ENCODE results near the gene TBPL2.
"Not testable (repeated sequence)": the region's sequence is repeated elsewhere in the genome, so short reads cannot be mapped to it uniquely, and the experiment has no call there.

The TBPL2 gene

DNA sequence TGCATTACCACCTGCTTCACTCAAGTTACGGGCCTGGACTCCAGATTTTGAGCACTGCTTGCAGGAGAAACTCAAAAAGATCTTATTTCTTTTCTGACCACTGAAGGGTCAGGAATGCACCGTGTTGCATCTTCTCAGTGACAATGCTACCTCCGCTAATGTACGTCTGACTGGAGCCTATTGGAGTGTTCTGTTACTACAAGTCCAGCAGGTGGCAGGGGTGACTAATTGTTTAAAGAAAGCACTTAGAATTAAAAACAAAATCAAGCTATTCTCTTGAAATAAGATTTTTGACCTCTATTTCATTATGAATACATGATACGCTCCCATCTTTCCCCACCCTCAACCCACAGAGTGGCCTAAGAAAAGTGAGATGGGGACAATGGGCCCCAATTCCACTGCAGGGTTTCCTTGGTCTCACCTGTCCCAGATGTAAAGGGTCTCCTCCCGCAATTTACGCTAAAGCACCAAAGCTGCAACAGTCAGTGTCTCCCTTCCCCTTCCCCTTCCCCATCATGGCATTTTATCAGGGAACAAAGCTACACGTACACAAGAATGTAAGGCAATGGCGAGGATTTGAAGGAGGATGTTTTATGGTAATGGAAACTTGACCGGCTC is 2.2 kb downstream of the TBPL2 start:
- DNase-seq, result peak; percentile 8

GRCh38 chr14:55436931-55437330 is 3.5 kb downstream of the TBPL2 start:
- no peak for DNase-seq

- no peak for DNase-seq
Measured at GRCh38 chr14:55436519-55436918, 3.9 kb downstream of the TBPL2 start.

- DNase-seq, result no peak
Measured at GRCh38 chr14:55434805-55435174, 5.6 kb downstream of the TBPL2 start.

- no peak for DNase-seq
Measured at GRCh38 chr14:55433880-55434804, 6.3 kb downstream of the TBPL2 start.

GRCh38 chr14:55432628-55433027 is 7.8 kb downstream of the TBPL2 start:
- DNase-seq, result no peak

GRCh38 chr14:55430024-55430690 is 10.3 kb downstream of the TBPL2 start:
- DNase-seq, result peak; percentile 26

GRCh38 chr14:55427439-55427838 is 13.0 kb downstream of the TBPL2 start:
- DNase-seq, result no peak

- no peak for DNase-seq
Measured at GRCh38 chr14:55426891-55427290, 13.5 kb downstream of the TBPL2 start.

DNA sequence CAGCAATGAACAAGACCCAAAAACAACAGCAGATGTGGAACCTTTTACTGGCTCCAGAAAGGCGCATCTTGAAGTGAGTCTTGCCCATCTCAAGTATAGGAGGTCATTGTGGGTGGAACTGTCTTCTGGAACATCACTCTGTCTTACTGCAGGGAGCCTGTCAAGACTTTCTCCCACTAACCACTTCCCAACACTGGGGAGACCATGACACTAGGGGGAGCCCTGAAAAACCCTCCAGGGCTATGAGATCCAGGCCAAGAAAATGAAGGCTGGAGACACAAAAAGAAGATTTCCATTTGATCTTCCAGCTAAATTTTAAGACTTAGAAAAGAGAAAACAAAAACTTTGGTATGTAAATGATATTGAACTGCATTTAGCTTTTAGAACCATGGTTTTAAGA is 15.3 kb downstream of the TBPL2 start:
- DNase-seq, result no peak

GRCh38 chr14:55423969-55424368 is 16.4 kb downstream of the TBPL2 start:
- no peak for DNase-seq

DNA sequence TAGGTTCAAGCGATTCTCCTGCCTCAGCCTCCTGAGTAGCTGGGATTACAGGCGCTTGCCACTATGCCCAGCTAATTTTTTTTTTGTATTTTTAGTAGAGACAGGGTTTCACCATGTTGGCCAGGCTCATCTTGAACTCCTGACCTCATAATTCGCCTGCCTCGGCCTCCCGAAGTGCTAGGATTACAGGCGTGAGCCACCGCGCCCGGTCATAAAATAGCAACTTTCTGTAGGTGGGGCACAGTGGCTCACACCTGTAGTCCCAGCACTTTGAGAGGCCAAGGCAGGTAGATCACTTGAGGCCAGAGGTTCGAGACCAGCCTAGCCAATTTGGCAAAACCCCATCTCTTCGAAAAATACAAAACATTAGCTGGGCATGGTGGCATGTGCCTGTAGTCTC is 18.1 kb downstream of the TBPL2 start:
- not testable (repeated sequence) for DNase-seq

DNA sequence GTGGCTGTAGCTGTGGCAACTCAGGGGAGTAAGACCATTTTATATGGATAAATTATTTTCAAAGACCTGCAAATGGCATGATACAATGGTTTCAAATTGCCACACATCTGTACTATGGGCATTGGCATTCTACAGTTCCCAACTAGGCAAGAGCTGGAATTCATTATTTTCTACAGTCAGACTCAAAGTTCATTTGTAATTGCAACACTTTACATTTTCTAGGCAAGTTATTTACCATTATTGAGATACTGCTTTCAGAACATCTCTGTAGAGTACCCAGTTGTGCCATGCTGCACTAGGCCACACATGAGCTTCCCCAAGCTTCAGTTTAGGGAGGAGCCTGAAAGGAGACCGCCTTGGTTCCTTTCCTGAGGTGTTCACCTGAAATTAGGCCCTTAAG is 20.8 kb downstream of the TBPL2 start:
- DNase-seq, result no peak

DNA sequence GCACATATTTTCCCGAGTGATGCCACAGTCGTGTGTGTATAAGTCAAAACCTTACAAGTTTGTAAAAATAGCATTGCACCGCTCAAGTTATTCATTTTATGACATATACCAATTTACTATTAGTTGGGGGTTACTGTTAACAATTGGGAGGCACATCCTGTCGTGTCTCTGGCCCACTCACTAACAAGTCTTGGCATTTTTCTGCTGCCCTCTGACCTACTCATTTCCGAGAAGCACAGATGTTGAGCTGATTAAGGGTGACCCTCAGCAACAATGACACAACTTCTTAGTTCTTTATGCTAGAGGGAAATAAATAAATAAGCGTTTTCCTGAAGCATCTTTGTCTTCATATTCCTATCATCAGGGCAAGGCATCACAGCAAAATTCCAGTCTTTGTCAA is 22.0 kb downstream of the TBPL2 start:
- no peak for DNase-seq

- no peak for DNase-seq
Measured at GRCh38 chr14:55417955-55418354, 22.5 kb downstream of the TBPL2 start.

DNA sequence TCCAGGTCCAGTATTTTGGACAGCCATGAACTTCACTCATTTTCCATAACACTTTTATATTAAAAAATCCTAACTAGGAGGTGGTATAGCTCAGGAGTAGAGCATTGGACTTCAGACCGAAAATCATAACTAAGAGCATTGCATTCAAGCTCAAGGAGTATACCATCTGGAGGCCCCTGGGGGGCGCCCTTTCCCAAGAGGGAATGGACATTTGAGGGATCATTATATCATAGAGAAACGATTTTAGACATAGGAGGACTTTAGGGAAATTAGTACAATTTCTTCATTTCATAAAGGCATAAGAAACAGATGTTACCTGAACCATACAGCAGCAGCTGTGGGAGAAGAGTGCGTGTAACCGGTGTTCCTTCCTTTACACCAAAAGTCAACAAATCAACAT is 23.6 kb downstream of the TBPL2 start:
- DNase-seq, result no peak

- no peak for DNase-seq
Measured at GRCh38 chr14:55414551-55414950, 25.9 kb downstream of the TBPL2 start.

DNA sequence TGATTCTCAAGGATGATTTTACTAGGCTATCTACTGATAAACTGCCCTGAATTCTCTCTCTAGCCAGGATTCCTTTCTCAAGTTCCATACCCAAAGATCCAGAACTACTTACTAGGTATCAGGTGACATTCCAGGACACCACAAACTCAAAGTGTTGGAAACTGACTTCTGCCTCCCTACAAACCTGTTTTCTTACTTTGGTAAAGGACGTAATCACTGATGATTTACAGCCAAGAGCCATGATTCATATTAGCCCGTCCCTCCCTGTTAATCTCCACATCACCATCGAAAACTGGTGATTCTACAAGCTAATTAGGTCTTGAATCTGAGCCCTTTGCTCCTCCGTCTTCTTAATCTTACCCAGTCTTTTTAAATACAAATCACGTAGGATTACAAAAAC is 27.7 kb downstream of the TBPL2 start:
- DNase-seq, result no peak

DNA sequence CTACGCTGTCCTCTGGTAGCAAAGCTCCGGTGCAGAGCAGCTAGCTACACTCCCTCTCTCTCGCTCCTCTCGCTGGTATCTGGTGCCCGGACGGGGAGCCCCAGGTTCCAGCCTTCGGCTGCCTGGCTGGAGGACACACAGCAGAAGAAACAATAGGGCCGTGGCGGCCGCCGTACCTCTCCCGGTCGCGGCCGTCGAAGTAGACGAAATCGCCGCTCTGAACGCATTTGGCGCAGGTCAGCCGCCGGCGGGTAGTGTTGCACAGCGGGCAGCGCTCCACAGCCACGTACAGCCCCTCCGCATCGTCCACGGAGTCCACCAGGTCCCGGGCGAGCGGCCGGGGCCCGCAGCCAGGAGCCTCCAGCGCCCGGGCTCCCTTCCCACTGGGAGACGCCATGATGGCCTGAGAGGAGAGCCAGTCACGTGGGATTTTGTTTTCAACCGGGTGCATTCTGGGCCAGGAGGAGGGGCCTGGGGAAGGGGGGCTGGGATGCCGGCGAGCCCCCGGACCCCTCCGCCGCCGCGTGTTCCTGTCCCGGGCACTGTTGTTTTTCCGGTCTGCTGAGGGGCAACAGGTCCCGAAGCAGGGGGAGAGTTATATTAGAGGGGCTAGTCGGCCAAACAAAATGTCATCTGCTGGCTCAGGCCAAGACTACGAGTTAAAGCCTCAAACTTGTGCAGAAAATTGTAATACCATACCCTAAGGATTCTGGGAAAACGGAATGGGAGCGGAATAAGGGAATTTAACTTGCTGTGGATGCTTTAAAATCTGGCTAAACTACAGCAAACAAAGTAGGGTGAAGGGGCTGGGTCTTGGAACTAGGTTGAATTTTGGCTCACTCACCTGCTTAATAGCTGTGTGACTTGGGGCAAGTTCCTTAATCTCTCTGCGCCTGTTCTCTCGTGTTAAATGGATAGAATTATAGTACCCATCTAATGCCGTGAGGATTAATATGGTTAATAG is 28.7 kb downstream of the TBPL2 start, which contains the start of gene ATG14:
ATG14 (minus strand) TSS at position 405 of the 964 bp plus-strand sequence; CDS start at position 397, 8 bp downstream.
- DNase-seq, result peak; percentile 75

DNA sequence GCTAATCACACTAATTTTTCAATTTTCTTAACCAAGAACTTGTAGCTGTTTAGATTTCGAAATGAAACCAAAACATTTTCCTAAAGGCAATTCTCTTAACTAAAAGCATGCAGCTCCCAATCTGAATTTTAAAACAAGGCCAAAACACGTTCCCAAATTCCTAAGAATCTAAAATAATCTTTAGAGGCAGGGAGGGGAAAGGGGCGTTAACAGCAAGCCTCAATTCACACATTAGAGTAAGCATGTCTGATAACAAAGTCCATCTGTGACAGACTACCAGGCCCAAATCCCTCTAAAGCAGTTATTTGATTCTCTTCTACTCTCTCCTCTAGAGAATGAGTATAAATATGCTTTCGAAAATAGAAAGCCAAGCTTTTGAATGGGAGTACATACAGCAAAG is 29.5 kb downstream of the TBPL2 start:
- no peak for DNase-seq

GRCh38 chr14:55404173-55404854 is 36.1 kb downstream of the TBPL2 start:
- no peak for DNase-seq

- DNase-seq, result no peak
Measured at GRCh38 chr14:55401751-55402150, 38.7 kb downstream of the TBPL2 start.

All from NCI-H446 treated with DMSO at 0.1 percent for 48 hours (cell line).